Thyroid gland (tissue), 4 donors: ENCODE measurements around the gene MAP3K7CL. TPM values are rescaled to one million over a fixed set of nuclear protein-coding genes. Genes with fewer than 3 reads are reported as not detected.
A peak's percentile ranks its signal among the peaks of the same experiment; 100 is the strongest.

ENCODE experiments used
- DNase-seq, 2 donors: peaks; one replicate each; pipeline ENCODE4 v3.0.0-alpha.2; 2019
- H3K27ac ChIP-seq, 3 donors: fragments of 200-600 bp; sonication (generic); 1 replicate in 2 of 3; 2 replicates in 1 of 3; pipeline ENCODE4 v1.5.1; 2016 to 2019; ENCODE audit warnings: mild to moderate bottlenecking in 1 of 3, moderate library complexity in 1 of 3
- H3K27me3 ChIP-seq: fragments of 200-600 bp; sonication (generic); one replicate; pipeline ENCODE4 v1.5.1; 2019
- H3K36me3 ChIP-seq, 2 donors: fragments of 200-600 bp; sonication (generic); one replicate each; pipeline ENCODE4 v1.5.1; 2016 to 2019
- H3K4me1 ChIP-seq, 2 donors: fragments of 200-600 bp; sonication (generic); one replicate each; pipeline ENCODE4 v1.5.1; 2017 to 2019
- H3K4me3 ChIP-seq, 3 donors: fragments of 200-600 bp; sonication (generic); replicated peaks in 1 of 3; 1 replicate in 2 of 3; 2 replicates in 1 of 3; pipeline ENCODE4 v1.5.1; 2016; ENCODE audit warnings: mild to moderate bottlenecking in 1 of 3
- H3K9me3 ChIP-seq: fragments of 200-600 bp; sonication (generic); one replicate; pipeline ENCODE4 v1.5.1; 2017
- CTCF ChIP-seq, 6 experiments: fragments of 200-600 bp in 3 of 6; fragments of 450-650 bp in 3 of 6; sonication (generic) in 3 of 6; IDR thresholded peaks; one replicate each; pipeline ENCODE4 v1.5.1; 2016 to 2019; ENCODE audit warnings: antibody characterized with exemption in 6 of 6, mild to moderate bottlenecking in 2 of 6, inconsistent platforms in 1 of 6, moderate library complexity in 1 of 6
- POLR2A ChIP-seq, 2 donors: fragments of 450-650 bp; IDR thresholded peaks; one replicate each; pipeline ENCODE4 v1.6.1; 2017; ENCODE audit warnings: antibody characterized with exemption in 2 of 2, mild to moderate bottlenecking in 2 of 2, moderate library complexity in 1 of 2
- whole genome bisulfite sequencing, 2 donors: methylation state at CpG; one replicate each; pipeline ENCODE4 v1.1.5; 2017; 5-methylcytosine and 5-hydroxymethylcytosine counted together
- intact Hi-C: fragments of 100-400 bp; cut with DNase I; formaldehyde crosslinking; loops from one replicate; pipeline ENCODE4 v1.15.1; 2023
- total RNA-seq, 4 donors: library from RNA; depleted of rRNA; stranded (reverse); fragments of >200 nt; gene quantifications; one replicate each; pipeline ENCODE4 v1.2.3, GENCODE V29; 2016

Gene MAP3K7CL
- total RNA-seq = 1 to 10 TPM; 4.1 to 8.0 (median 4.9) TPM

GRCh38 chr21:29130270-29130969 is at the start of gene MAP3K7CL:
Gene MAP3K7CL (plus strand): TSS chr21:29130644. CDS start chr21:29133345, 2,701 bp downstream.
- intact Hi-C loops = no loop called here
- 80 to 86% methylated on average over 12 of the region's 12 CpGs for WGBS, 2 donors

GRCh38 chr21:29082046-29082815 is 48.2 kb upstream of the MAP3K7CL start:
- H3K4me1 ChIP-seq = peaks cover 9% of the 10 kb centered on the region in 2 donors
- TF ChIP-seq POLR2A (IDR thresholded peaks at IDR 0.05) (no peak), CTCF (IDR thresholded peaks at IDR 0.05) (no peak)
- H3K27me3 ChIP-seq = no peaks in the 10 kb centered on the region
- DNase-seq = peak; percentile 44 to 52
- 40 to 41% methylated on average over 3 of the region's 3 CpGs for WGBS, 2 donors
- no peak overlapping the region for H3K4me3 ChIP-seq
- no peak overlapping the region for H3K27ac ChIP-seq
- intact Hi-C loops = no loop called here
- H3K9me3 ChIP-seq = no peaks in the 10 kb centered on the region
- no peaks in the 10 kb centered on the region for H3K36me3 ChIP-seq

More at GRCh38 chr21:29130270-29130969, at the start of gene MAP3K7CL:
- H3K4me1 ChIP-seq = no peaks in the 10 kb centered on the region
- no peak for TF ChIP-seq CTCF (IDR thresholded peaks at IDR 0.05)
- TF ChIP-seq POLR2A (IDR thresholded peaks at IDR 0.05) = no peak
- no peaks in the 10 kb centered on the region for H3K36me3 ChIP-seq
- H3K27ac ChIP-seq = no peak within 1 kb of the TSS
- H3K27me3 ChIP-seq = no peaks in the 10 kb centered on the region
- peak in 1 of 2 donors; percentile 5 for DNase-seq
- H3K9me3 ChIP-seq = no peaks in the 10 kb centered on the region
- no peak within 1 kb of the TSS for H3K4me3 ChIP-seq

GRCh38 chr21:29083306-29083705 is 47.1 kb upstream of the MAP3K7CL start:
- whole genome bisulfite sequencing, 2 donors = 93 to 96% methylated on average over 3 of the region's 3 CpGs
- Histone ChIP-seq H3K4me1 (peaks cover 9% of the 10 kb centered on the region in 2 donors), H3K36me3 (no peaks in the 10 kb centered on the region), H3K27me3 (no peaks in the 10 kb centered on the region), H3K9me3 (no peaks in the 10 kb centered on the region), H3K27ac (no peak overlapping the region), H3K4me3 (no peak overlapping the region)
- DNase-seq = no peak
- intact Hi-C loops = no loop called here
- no peak for TF ChIP-seq CTCF (IDR thresholded peaks at IDR 0.05)
- TF ChIP-seq POLR2A (IDR thresholded peaks at IDR 0.05) = no peak

- Histone ChIP-seq H3K9me3 (no peaks in the 10 kb centered on the region), H3K4me3 (no peak overlapping the region), H3K36me3 (no peaks in the 10 kb centered on the region), H3K27ac (no peak overlapping the region), H3K27me3 (no peaks in the 10 kb centered on the region), H3K4me1 (peaks cover 9% of the 10 kb centered on the region in 2 donors)
- WGBS, 2 donors = 76 to 86% methylated on average over 2 of the region's 2 CpGs
- TF ChIP-seq POLR2A (IDR thresholded peaks at IDR 0.05) (no peak), CTCF (IDR thresholded peaks at IDR 0.05) (no peak)
- DNase-seq = no peak
- intact Hi-C loops = no loop called here
Measured at GRCh38 chr21:29084372-29084771, 46.1 kb upstream of the MAP3K7CL start.
